Measurements from ENCODE around the gene AMOTL1.
"Not testable (repeated sequence)": the region's sequence is repeated elsewhere in the genome, so short reads cannot be mapped to it uniquely, and the experiment has no call there.

AMOTL1 gene

GRCh38 chr11:94793822-94794221, 25.7 kb downstream of the AMOTL1 start:
- DNase-seq (ENCODE audit: low read depth, low spot score) = no peak

GRCh38 chr11:94794287-94795168, 26.4 kb downstream of the AMOTL1 start:
- DNase-seq (ENCODE audit: low read depth, low spot score) = peak; percentile 95

DNA sequence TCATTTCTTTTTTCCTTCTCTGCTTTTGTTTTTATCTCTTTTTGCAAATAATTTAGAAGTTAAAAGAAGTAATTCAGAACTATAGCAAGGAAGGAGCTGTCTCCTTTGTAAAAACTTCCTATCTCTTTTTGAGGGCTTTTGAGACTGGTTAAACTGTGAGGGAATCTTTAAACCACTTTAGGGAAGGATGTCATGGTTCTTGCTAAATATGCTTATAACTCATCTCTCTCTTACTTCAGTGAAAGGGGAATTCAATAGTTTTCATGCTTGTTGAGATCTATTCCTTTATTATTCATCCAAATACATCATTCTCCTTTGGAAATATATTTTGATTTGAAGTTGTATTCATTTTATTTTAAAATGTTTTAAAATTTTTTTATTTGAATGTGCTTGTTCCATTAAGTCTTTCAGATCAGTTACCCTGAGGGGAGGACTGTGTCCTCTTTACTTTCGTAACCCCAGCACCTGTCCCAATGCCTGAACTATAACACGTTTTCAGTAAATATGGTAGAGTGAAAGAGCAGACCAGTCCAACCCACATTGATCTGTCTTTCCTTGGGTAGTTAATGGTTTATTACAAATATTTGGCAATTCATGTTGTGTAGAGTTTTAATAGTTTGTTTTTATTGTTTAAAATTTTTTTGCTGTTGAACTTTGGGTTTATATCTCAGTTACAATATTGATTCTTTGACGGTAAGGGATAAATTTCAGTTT, 27.5 kb downstream of the AMOTL1 start:
- DNase-seq (ENCODE audit: low read depth, low spot score) = no peak

DNA sequence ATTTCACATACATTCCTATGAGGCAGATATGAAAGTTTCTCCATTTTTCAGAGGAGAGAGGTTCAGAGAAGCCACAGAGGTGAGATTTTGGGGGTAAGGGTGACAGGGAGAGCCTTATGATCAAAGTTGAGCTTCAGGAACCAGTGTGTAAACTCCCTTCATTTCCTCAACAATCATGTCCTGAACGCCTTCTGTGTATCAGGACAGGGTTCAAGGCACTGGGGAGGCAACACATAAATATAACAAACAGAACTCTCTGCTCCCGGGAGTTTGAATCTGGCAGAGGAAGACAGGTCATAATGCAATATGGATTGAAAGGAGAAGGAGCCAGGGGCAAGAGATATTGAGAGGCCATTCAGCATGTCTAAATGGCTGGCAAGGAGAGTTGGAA, 28.0 kb downstream of the AMOTL1 start:
- DNase-seq (ENCODE audit: low read depth, low spot score) = no peak

DNA sequence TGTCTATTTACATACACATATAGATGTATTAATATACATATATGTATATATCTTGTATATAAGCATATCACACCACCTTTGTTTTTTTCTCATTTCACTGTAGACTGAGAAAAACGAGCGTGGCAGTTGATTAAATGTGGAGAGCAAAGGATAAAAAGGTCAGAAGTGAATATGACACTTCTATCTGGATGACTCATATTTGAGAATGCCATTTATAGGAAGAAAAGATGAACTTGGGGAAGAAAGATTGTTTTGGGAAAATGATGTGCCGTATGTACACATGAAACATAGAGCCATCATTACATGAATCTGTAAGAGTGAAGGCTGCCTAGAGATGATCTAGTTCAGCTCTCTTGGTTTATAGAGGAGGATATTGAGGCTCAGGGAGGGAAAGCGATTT, 28.7 kb downstream of the AMOTL1 start:
- DNase-seq (ENCODE audit: low read depth, low spot score) = no peak

GRCh38 chr11:94799726-94800125, 31.6 kb downstream of the AMOTL1 start:
- DNase-seq (ENCODE audit: low read depth, low spot score) = no peak

- DNase-seq (ENCODE audit: low read depth, low spot score) = no peak
Observed at GRCh38 chr11:94800414-94800813, 32.3 kb downstream of the AMOTL1 start.

- no peak for DNase-seq (ENCODE audit: low read depth, low spot score)
Observed at GRCh38 chr11:94801866-94802460, 33.8 kb downstream of the AMOTL1 start.

DNA sequence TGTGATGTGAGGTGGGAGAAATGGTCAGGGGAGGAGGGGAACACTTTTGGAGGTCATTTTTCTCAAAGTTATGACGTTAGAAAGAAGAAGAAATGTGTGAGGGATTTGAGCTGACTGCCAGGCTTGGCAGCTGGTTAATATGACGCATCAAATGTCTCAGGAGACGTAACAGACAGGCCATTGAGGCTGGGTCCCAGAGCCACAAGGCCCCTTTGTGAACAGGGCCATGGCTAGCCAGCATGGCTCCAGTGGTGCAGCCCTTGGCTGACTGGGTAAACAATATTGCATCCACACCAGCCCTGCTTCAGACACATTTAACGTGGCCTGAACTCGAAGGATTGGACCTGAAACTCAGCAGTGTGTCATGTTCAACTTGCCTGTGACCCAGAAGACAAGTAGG, 34.3 kb downstream of the AMOTL1 start:
- no peak for DNase-seq (ENCODE audit: low read depth, low spot score)

GRCh38 chr11:94803491-94803890, 35.3 kb downstream of the AMOTL1 start:
- no peak for DNase-seq (ENCODE audit: low read depth, low spot score)

DNA sequence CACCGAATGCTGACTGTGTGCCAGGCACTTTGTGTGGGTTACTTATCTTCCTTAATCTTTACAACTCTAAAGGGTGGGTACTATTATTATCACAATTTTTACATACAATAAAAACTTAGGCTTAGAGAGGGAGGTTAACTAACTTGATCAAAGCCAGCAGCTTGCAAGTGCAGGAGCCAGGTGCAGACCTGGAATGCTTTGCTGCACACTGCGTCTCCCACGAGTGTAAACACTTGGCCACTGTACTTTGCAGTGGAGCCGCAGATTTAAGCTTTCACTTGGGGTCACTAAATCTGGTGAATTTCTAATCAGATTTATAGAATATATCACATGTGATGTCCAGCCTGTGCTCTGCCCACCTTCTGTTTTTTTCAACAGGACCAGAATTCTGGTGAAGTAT, 36.7 kb downstream of the AMOTL1 start:
- no peak for DNase-seq (ENCODE audit: low read depth, low spot score)

DNA sequence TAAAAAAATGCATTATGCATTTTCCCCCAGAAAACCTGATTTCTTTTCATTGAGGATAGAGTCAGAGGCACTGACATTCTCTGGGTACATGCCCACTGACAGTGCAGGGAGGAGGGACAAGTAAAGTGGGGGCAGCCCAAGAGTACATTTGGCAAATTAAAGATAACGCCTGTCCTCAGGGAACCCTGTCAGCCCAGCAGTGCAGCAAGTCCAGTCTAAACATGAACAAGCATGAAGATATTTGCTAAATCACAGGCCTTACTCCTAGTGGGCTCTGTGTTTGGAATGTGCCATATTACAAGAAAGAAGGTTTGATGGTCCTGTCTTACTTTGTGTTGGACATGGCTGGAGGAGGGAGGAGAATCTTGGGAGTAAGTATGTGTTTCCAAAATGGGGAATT, 37.9 kb downstream of the AMOTL1 start:
- no peak for DNase-seq (ENCODE audit: low read depth, low spot score)

DNA sequence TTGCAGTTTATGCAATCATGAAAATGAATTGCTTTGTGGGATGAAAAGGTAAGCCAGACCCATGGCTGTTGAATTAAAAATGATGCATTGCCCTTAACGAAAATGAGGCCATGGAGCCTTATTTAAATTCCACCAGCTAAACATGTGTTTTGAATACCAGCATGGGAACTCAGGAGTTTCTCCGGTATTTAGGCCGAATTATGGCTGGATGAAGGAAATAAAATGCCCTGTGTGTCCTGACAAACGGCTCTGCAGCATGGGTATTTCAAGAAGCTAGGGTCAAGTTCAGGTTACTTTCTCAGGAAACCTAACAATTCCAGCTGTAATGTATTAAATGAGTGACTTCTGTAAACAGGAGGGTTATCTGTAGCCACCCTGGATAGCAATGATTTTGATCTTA, 38.3 kb downstream of the AMOTL1 start:
- no peak for DNase-seq (ENCODE audit: low read depth, low spot score)

GRCh38 chr11:94809251-94809650, 41.1 kb downstream of the AMOTL1 start:
- no peak for DNase-seq (ENCODE audit: low read depth, low spot score)

DNA sequence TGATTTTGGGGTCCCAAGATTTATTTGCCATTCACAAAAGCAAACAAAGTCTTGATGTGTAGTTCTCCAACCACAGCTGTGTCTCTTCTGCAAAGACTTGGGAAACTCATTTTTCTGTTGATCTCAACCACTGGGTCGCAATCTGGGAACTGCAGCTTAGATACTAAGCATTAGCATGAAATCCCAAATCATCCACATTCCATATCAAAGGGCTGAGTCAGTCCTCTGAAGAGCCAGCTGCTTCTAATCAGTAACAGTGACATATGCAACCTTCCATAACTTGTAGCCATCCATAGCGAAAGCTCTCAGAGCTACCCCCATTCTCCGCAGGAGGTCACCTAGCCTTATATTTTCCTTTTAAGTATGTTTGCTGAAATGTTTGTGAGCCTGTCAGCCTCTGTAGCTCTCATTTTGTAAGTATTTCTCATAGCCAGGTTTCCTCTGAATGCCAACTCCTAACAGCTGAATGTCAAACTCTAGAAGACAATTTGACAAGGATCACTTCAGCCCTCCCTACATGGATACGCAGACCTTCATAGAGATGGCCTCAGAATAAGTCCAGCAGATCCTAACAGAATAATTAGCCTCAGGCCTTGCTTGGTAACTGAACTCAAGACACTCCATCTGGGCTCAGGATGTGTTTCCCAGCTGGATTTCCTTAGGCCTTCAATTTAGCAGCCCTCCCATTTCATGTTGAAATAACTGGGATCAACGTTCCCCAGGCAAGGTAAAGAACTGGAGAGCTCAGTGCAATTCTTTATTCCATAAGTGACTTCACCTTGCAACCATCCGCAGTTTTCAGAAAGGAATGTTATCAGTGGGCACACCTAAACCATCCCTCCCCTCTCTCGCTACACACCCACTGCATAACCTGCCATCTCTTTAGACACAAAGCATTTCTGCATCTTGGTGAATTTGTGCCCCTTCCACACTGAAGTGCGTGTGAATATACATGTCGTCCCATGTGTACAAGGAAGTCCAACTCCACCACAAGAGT, 44.9 kb downstream of the AMOTL1 start:
- DNase-seq (ENCODE audit: low read depth, low spot score) = not testable (repeated sequence)

- no peak for DNase-seq (ENCODE audit: low read depth, low spot score)
Observed at GRCh38 chr11:94814272-94814976, 46.3 kb downstream of the AMOTL1 start.

DNA sequence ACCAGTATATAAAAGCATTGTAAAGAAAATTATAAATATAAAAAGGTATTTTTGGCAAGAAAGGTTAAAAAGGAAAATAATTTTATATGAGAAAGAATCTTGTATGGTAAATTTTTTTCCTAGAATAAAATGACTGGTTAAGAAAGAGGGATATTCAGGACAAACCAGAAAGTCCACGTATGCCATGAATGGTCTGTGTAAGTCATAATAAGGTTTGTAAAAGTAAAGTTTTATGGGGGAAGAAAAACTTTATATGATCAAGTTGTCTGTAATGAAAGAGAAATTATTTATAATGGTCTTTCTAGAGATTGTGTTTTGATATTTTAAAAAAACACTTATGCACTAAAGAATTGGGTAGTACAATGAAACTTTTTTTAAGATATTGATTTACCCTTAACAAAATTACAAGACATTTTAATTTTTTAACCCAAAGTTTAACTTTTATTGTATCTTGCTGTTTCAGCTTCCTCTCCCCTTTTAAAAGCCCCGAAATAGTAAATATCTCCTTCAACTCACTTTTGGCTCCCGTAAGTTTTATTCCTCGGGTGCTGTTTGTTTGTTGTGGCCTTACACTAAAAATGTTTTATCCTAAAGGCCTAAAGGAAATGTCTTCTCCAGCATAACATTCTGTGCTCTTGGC, 47.7 kb downstream of the AMOTL1 start:
- no peak for DNase-seq (ENCODE audit: low read depth, low spot score)

DNA sequence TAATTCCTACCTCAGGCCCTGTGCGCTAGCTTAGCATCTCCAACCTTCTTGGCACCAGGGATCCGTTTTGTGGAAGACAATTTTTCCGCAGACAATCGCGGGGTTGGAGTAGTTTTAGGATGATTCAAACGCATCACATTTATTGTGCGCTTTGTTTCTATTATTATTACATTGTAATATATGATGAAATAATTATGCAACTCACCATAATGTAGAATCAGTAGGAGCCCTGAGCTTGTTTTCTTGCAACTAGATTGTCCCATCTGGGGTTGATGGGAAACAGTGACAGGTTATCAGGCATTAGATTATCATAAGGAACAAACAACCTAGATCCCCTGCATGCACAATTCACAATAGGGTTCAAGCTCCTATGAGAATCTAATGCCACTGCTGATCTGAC, 52.3 kb downstream of the AMOTL1 start:
- DNase-seq (ENCODE audit: low read depth, low spot score) = no peak

GRCh38 chr11:94821439-94821838, 53.3 kb downstream of the AMOTL1 start:
- no peak for DNase-seq (ENCODE audit: low read depth, low spot score)

GRCh38 chr11:94822080-94822479, 53.9 kb downstream of the AMOTL1 start:
- DNase-seq (ENCODE audit: low read depth, low spot score) = no peak
